Measurements from ENCODE around the gene IFNAR2.
A peak's percentile ranks its signal among the peaks of the same experiment; 100 is the strongest.
"Not testable (repeated sequence)": the region's sequence is repeated elsewhere in the genome, so short reads cannot be mapped to it uniquely, and the experiment has no call there.

IFNAR2 gene

DNA sequence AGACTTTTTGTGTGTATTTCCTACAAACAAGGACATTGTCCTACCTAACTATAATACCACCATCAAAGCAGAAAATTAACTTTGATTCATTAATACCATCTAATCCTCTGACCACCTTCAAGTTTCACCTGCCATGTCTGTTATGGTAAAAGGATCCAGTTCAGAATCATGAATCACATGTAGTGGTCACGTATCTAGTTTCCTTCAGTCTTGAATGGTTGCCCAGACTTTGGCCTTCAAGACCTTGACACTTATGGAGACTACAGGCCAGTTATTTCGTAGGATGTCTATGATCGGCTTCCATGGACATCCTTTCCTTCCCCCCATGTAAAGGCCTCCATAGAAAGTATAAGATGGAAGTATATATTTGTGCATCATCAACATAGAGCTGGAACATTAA lies 10.4 kb upstream of the IFNAR2 start:
- DNase-seq, result no peak

DNA sequence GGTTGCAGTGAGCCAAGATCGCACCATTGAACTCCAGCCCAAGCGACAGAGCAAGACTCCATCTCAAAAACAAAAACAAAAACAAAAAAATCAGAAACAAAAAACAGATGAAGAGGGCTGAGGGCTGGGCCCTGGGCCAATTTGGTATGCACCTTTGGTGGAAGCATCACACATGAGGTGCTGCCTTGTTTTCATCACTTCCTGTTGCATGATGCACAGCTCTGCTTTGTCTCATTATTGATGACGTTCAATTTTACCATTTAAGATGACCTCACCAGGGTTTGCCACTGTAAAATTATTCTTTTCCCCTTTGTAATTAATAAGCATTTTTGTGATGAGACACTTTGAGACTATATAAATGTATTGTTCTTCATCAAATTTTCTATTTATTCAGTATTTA lies 9.8 kb upstream of the IFNAR2 start:
- DNase-seq, result no peak

DNA sequence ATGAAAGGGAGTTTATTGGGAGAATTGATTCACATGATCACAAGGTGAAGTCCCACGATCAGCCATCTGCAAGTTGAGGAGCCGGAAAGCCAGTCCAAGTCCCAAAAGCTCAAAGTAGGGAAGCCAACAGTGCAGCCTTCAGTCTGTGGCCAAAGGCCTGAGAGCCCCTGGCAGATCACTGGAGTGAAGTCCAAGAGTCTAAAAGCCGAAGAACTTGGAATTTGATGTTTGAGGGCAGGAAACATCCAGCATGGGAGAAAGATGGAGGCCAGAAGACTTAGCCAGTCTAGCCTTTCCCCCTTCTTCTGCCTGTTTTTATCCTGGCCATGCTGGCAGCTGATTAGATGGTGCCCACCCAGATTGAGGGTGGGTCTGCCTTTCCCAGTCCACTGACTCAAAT lies 4.4 kb upstream of the IFNAR2 start:
- DNase-seq, result not testable (repeated sequence)

DNA sequence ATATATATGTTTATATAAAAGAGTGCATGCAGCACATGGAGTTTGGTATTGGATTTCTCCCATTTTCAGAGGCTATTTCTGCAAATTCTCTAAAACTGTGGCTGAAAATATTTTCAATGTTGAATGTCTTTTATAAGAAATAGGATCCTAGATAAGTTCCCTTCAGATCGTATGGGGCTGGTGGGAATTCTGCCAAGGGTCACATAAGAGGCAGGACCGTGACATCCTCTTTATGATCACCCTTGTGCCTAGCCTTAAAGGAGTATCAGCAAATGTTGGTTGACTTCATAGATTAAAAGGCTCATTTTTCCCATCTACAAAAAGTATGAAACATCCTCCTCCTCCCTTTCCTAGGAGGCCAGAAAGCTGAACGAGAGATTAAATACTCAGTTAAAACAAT lies 1.3 kb upstream of the IFNAR2 start:
- DNase-seq, result no peak

DNA sequence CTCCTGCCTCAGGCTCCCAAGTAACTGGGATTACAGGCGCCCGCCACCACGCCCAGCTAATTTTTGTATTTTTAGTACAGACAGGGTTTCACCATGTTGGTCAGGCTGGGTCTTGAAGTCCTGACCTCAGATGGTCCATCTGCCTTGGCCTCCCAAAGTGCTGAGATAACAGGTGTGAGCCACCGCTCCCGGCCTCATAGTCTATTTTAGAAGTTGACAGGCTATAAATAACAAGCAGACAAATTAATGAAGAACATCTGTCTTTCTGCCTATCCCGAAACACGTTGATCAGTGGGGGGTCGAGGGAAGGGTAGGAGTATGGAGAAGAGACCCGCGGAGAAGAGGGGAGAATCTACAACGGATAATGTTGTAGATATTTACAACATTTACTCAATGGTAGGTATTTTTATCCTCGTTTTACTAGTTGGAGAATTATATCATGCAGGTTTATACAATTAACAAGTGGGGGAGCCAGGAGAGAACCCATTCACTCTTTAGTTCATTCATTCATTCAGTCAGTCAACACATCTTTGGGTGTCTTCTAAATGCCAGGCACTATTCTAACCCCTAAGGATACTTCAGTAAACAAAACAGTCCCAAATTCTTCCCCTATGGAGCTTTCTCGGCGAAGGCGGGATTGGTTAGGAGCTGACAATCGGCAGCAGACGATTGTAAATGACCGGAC lies 497 bp upstream of the IFNAR2 start:
- DNase-seq, result no peak

DNA sequence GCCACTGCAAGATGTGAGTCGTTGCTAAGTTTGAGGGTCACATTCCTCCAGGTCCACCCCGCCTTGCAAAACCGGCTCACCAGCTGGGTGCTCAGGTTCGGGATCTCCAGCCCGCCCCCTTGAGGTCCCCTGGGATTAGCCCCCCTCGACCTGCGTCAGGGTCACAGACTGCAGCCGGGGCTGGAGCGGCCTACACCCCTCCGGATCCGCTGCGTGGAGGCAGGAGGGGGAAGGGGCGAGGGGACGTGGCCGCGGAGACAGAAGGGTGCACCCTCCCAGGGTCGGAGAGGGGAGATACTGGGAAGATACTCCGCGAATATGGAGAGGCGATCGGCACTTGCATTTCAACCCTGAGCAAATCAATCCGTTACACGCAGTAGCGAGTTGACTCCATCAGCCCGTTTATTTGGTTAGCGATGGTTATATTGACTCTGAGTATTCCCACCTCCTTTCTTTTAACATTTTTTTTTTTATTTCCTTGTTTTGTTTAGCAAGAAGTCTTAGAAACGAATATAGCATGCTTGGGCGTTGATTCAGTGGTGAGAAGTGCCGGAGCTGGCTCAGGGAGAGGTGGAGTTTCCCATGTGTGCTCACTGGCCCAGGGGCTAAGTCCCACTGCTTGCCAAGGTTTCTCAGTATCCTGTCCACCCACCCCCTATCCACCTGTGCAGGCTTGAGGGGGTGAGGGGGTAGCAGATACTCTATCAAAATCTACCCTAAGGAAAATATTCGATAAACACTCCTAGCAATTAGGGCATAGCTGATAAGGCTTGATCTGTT lies 997 bp downstream of the IFNAR2 start:
- DNase-seq, result peak; percentile 44

DNA sequence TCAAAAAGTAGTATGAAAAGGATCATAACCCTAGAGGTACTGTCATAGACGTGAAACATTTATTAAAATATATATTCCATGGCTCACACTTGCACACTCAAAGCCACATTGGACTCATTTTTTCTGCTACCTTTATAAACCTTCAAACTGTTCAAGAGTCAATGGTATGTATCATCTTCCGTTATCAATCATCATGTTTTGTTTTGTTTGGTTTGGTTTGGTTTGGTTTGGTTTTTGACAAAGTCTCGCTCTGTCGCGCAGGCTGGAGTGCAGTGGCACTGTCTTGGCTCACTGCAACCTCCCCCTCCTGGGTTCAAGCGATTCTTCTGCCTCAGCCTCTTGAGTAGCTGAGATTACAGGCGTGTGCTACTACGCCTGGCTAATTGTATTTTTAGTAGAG lies 1.8 kb downstream of the IFNAR2 start:
- no peak for DNase-seq

DNA sequence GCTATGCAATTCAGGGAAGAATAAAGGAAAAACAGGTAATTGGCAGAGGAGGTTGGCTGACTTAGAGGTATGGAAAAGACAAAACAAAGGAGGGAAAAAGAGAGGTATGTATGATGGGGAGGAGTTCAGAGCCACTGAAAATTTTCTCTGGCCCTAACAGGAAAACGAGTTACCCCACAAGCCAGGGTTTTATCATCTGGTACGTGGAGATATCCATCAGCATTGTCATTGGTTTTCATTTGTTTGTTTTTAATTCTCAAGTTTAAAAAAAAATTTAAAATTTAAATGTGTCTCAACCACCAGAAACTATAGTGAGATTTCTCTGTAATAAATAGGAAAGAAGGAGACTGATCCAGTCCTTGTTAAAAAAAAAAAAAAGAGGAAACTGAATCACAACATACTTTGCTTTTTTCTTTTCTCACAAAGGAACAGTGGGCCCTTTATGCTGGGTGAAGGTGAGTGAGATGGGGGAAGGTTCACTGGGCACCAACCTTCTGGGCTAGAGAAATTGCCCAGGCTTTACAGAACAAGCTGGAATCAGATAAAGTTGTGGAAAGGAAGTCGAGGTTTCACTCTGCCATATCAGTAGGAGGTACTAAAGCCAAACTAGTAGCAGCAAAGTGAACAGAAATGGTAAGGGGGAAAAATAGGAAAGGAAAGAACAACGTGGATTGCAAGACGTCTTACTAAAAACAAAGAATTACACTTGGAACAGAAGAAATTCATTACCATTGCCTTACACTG lies 2.7 kb downstream of the IFNAR2 start:
- DNase-seq, result peak; percentile 45

DNA sequence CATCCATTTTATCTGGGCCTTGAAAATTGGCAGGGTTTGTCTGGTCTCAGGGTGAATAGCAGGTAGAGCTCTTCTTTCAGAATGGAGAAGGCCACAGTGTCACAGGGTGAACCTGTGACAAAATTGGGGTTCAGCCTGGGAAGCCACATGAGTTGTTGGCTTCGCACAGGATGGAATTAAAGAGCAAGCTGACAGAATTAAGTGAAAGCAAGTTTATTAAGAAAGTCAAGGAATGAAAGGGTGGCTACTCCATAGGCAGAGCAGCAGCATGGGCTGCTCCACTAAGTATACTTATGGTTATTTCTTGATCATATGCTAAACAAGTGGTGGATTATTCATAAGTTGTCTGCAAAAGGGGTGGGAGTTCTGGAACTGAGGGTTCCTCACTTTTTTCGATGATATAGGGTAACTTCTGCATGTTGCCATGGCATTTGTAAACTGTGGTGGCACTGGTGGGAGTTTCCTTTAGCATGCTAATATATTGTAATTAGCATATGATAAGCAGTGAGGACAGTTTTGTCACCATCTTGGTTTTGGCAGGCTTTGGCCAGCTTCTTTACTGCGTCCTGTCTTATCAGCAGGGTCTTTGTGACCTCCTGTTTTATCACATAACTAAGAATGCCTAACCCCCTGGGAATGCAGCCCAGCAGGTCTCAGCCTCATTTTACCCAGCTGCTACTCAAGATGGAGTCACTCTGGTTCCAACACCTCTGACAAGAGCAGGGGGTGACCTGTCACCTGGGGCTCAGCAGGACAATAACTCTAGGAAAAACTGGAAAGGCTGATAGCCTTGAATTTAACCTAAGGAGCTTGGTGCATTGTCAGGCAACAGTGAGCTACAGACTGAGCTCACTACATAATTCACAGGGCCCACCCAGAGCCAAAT lies 5.1 kb downstream of the IFNAR2 start:
- no peak for DNase-seq

DNA sequence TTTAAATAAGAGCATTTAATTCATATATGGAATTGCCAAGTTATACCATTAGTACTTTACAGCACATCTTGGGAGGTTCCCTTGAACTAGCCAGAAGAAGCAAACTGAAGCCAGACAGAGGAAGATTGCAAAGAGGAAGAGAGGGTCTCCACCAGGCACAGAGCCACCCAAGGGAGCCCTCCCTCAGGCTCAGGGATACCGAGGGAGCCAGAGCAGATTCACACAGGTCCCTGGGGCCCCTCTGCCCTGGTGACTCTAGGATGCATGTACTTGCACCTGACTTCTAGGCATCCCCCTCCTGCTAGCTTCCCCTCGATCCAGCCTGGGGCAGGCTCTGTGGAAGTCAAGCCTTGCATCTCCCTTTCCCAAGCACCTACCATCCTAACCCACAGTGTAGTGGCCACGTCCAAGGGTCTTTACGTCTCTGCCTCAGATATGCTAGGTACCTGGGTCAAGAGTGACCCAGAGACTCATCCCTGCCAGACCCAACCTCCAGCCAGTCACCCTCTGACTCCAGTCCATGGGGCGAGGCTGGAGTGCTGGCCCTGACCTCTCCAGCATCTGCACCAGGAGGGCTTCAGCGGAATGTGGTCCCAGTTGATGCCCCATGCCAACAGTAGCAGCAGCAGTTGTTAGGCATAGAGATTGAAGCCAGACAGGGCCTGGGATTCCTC lies 6.4 kb downstream of the IFNAR2 start:
- no peak for DNase-seq

DNA sequence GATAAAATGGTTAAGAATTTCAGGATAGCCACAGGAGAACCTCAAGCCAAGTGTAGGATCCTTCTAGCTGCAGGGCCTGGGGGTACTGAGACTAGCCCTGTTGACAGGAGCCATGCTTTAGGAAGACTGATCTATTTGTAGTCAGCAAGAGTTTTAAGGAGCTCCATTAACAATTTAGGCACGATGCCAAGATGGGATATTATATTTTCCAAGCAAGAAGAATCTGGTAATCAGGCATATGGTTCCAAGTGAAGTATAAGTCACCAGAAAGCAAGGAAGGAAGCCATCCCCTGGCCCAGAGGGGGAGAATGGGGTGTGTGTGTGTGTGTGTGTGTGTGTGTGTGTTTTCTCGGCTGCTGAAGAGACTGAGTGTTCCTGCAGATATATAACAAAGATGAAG lies 7.0 kb downstream of the IFNAR2 start:
- no peak for DNase-seq

DNA sequence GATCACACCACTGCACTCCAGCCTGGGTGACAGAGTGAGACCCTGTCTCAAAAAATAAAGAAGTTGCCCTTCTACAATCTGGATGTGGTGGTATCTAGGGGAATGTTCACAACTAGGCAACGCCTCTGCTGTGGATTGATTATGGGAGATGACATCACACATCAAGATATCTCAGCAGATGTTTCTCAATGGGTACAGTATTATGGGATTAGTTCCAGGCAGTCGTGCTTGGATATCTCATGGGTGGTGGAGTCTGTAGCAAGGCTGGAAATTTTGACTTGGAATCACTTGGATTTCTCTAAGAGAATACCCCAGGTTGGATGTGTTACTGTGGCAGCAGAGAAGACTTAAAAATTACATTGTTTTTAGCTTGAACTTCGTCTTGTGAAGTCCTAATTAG lies 7.7 kb downstream of the IFNAR2 start:
- no peak for DNase-seq

DNA sequence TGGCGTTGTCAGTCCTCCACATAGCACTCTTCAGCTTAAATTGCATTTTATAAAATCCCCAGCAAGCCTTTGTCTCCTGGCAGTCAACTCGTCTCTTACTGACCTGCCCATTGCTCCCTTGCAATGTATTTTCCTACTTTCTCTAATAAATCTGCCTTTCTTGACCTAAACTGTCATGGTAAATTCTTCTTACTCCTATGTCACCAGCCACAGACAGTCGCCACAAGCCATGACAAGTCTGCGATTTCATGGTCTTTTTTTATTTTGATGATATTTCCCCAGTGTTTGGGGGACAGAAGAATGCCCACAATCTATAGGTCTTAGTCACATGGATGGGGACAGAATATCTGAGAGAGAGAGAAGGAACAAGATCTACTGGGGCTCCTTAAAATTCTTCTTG lies 8.4 kb downstream of the IFNAR2 start:
- DNase-seq, result no peak

DNA sequence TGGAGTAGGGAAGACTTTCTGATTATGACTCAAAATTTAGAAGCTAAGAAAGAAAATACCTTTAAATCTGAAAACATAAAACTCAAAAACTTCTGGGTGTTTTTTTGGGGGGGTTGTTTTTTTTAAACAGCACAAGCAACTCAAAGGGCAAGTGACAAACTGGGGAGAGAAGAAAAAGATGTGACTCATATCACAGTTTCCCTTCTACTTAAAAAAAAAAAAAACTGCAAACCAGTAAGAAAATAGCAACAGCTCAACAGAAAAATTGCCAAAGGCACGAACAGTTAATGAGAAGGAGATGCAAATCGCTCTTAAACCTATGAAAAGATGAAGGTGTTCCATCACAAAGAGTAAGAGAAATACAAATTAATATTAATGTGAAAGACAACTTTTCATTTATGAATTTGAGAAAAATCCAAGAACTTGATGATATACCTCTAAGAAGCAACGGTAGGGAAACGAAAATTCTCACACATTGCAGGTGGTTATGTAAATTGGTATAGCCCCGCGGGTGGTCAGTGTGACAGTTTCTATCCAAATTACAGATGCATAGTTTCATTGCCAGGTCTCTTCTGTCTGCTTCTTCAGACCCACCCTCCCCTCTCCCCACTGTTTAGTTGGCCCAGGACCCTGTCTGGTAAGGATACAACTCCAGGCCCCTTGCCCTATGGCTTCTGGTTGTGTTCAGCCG lies 9.0 kb downstream of the IFNAR2 start:
- no peak for DNase-seq

DNA sequence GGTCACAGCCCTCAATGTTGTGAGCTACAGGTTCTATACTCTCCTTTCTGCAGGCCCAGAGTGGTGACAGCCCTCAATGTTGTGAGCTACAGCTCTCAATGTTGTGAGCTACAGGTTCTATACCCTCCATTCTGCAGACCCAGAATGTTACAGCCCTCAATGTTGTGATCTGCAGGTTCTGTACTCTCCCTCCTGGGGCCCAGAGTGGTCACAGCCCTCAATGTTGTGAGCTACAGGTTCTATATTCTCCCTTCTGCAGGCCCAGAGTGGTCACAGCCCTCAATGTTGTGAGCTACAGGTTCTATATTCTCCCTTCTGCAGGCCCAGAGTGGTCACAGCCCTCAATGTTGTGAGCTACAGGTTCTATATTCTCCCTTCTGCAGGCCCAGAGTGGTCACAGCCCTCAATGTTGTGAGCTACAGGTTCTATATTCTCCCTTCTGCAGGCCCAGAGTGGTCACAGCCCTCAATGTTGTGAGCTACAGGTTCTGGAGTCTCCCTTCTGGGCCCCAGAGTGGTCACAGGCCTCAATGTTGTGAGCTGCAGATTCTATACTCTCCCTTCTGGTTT lies 9.9 kb downstream of the IFNAR2 start:
- DNase-seq, result not testable (repeated sequence)

DNA sequence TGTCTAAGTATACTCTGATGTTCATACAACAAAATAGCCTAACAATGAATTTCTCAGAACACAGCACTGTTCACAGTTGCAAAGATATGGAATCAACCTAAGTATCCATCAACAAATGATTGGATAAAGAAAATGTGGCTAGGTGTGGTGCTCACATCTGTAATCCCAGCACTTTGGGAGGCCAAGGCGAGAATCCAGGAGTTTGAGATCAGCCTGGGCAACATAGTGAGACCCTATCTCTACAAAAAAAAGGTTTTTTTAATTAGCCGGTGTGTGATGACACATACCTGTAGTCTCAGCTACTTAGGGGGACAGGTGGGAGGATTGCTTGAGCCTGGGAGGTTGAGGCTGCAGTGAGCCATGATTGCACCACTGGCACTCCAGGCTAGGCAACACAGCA lies 10.7 kb downstream of the IFNAR2 start:
- DNase-seq, result no peak

DNA sequence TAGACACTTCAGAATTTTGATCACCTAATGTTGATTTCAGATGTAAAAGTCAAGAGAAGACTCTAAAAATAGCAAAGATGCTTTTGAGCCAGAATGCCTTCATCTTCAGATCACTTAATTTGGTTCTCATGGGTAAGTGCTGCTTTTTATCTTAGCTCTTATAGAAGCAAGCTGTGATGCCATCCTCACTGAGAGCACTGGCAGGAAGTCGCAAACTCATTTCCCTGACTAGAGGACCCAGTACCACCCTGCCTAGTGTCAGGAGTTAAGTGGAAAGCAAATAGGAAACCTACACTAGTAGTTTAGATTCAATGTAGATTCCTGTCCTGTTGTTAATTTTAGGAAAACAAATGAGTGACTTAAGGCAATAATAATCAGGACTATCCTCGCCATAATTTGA lies 12.1 kb downstream of the IFNAR2 start:
- DNase-seq, result peak; percentile 34

DNA sequence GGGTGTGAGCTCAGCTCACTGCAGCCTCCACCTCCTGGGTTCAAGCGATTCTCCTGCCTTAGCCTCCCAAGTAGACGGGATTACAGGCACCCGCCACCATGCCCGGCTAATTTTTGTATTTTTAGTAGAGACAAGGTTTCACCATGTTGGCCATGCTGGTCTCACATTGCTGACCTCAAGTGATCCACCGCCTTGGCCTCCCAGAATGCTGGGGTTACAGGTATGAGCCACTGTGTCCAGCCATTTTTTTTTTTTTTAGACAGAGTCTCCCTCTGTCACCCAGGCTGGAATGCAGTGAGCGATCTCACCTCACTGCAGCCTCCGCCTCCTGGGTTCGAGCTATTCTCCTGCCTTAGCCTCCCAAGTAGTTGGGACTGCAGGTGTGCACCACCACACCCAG lies 13.1 kb downstream of the IFNAR2 start:
- DNase-seq, result not testable (repeated sequence)

DNA sequence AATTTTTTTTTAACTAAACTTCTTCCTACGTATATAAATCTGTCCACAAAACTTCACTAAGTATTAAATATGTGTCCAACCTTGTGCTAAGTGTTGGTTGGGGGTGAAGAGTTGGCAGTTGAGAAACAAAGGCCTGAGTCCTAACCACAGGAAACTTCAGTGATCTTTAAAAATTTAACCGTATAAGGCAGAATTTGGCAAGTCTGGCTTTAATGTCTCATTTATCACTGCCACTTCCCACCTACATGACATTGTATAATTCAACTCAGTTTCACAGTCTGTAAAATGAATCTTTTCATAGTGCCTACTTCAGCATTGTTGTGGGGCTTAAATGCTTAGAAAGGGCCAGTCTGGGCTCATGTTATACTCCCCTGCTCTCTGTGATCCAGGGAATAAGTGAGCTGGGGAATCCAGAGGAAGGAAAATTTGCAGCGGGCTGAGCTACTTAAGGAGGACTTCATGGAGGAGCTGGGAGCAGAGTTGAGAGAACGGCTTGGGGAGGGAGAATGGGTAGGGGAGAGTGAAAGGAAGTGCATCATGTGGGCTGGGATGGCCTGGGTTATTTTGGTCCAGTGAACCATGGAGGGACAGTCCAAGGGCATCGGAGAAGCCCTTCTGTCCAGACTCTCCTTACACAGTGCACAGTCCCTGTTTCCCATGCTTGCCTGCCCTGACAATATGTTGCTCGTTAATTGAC lies 14.5 kb downstream of the IFNAR2 start:
- DNase-seq, result peak; percentile 75

DNA sequence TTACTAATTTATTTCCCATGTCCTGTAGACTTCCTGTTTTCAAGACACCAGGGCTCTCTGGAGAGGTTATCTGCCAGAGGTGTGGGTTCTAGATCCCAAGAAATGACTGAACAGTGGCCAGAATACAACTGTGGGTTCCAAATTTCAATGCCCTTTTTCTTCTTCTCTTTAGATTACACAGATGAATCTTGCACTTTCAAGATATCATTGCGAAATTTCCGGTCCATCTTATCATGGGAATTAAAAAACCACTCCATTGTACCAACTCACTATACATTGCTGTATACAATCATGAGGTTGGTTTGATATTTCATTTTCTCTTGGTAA lies 15.0 kb downstream of the IFNAR2 start:
- peak; percentile 63 for DNase-seq
